GM12875 (cell line): ENCODE data around the gene CCN5.

Source experiments
- H3K4me3 ChIP-seq: one replicate; pipeline ENCODE4 v1.5.1; 2011; ENCODE audit warnings: low read depth, low read length, control low read depth
- CTCF ChIP-seq: IDR thresholded peaks from 2 replicates; pipeline ENCODE4 v1.5.1; 2011; ENCODE audit warnings: low read depth, mild to moderate bottlenecking, control low read depth, inconsistent platforms, low read length, moderate library complexity, borderline replicate concordance; ENCODE audit not compliant: insufficient read depth

The CCN5 gene

DNA sequence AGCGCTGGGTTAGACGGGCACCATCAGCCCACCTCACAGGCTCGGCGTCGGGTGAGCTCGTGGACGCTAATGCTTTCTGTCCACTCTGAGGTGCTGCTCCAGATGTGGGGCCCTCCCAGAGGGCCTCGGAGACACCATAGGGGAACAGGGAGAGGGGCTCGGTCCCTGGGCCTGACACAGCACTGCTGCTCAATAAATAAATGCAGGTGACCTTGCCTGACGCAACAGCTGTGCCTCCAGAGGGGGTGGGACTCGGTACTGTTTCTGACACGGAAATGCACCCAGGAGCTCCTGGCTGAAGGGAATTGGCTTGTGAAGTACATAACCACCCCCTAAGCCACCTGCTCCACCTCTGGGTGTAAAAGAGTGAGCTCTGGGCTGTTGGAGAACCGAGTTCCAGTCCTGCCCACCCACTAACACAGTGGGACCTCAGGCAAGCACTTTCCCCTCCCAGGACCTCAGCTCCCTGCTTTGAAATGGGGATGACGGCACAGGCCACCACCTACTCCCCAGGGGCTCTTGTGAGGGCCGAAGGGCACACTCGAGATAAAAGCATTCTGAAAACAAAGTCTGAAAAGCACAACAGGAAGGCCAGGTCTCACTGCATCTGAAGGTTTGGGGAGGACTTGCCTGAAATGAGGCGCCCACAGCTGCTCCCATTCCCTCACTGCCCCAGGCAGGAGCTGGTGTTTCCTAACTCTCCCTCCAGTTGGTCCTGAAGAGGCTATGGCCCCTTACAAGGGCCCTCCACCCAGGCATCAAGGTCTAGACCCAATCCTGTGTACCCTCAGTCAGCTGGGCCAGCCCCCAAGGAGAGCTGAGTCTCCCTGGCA is 37.1 kb downstream of the CCN5 start:
- TF ChIP-seq CTCF = no peak
- no peak overlapping the region for H3K4me3 ChIP-seq

DNA sequence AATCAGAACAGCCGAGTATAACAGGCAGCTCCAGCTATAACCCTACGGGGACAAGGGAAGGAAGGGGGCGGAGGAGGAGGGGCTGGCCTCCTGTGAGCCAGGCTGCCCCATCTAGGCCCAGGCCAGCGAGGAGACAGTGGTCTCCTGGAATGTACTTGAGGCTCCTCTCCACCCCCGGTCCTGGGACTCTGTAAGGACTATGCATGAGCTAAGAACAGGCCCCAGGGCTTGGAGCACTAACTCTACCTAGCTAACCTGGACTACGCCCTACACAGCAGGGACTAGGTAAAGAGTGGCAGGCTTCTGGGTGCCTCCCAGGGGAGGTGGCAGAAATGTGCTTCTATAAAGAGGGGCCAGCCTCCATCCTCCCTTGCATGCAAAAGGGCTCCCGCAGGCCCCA is 39.4 kb downstream of the CCN5 start:
- TF ChIP-seq CTCF = no peak
- H3K4me3 ChIP-seq = no peak overlapping the region

DNA sequence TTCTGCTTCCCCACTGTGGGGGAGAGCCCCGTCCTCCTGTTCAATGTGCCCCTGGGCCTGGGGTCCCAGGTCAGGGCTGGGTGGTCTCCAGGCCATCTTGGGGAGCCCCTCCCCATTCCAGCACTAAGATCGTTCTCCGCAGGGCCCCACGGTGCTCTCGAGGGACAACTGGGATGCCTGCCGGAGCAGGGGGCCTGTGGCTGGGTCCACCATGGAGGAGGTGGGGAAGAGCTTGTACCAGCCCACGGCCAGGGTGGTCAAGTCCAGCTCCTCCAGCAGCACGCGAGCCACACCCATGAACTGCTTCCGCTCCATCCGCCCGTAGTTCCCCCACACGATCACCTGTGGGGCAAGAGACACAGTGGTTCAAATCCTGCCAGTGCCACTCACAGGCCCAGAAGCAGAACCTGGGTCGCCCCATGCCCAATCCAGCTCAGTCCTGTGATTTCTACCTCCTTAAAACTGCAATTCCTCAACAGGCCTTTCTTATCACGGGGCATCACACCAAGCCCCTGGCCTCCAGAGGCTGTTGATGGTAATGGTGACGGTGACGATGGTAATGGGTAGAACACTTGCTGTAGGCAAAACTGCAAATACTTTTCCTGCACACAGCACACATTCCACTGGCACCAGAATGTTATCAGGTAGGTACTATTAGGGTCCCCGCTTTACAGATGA is 41.0 kb downstream of the CCN5 start:
- no peak for TF ChIP-seq CTCF
- H3K4me3 ChIP-seq = no peak overlapping the region

GRCh38 chr20:44756956-44757355 is 41.8 kb downstream of the CCN5 start:
- TF ChIP-seq CTCF = no peak
- H3K4me3 ChIP-seq = no peak overlapping the region

DNA sequence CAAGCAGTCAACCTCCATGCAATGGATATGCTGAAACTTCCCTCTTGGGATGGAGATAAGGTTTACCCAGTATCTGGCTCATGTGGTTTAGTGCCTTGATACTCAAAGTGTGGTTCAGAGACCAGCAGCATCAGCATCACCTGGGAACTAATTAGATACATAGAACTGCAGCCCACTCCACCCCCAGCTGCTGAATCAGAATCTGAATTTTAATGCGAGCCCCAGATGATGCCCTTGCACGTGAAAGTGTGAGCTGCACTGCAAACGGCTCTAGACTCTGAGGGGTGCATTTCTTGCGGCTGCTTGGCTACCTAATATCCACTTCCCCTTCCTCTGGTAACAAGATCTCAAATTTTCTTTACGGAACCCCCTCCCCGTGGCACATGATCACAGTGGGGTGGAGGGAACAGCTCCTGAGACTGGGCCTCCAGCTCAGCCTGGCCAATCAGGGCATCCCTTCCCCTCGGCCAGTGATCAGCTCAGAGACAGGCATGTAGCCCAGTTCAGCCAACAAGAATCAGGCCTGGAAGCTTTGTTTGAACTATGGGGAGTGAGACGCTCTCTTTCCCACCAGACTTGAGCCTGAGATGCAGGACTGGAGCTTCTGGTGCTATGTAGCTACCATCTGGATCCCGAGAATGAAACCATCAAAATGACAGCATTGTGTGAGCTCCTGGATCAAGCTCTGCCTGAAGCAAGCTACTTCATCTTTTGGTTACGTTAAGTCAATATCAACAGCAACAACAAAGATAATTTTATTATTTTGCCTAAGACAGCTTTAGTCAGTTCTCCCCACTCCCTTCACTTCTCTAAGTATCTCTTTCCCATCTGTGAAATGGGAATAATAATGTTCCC is 43.3 kb downstream of the CCN5 start:
- TF ChIP-seq CTCF = no peak
- H3K4me3 ChIP-seq = no peak overlapping the region

GRCh38 chr20:44759595-44759994 is 44.4 kb downstream of the CCN5 start:
- TF ChIP-seq CTCF = no peak
- no peak overlapping the region for H3K4me3 ChIP-seq

GRCh38 chr20:44761423-44761822 is 46.3 kb downstream of the CCN5 start:
- no peak overlapping the region for H3K4me3 ChIP-seq
- no peak for TF ChIP-seq CTCF
